Measurements from ENCODE around the gene ZDHHC11. TPM values are rescaled to one million over a fixed set of nuclear protein-coding genes. Genes with fewer than 3 reads are reported as not detected.
"Not testable (repeated sequence)": the region's sequence is repeated elsewhere in the genome, so short reads cannot be mapped to it uniquely, and the experiment has no call there.

Gene ZDHHC11
- total RNA-seq, 1 donor from 2014 or later: 25.2 TPM

DNA sequence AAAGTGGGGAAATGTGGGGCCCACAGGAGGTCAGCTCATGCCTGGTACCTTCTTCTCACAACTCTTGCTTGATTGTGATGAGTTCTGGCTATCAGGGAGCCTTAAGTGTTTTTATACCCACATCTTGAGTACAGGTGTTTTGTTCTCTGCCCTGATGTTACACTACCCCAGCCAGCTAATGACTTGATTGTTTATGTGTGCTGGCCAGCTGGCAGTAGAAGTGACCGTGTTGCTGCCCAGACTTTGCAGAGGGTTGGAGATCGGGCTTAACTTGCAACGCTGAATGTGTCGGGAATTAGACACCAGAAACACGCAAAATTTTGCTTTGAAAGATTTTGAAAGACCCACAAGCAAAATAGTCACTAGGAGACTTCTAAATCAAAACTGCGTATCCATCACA is 49.3 kb downstream of the ZDHHC11 start:
- DNase-seq: no peak

- not testable (repeated sequence) for DNase-seq
Observed at GRCh38 chr5:801055-801454, 49.7 kb downstream of the ZDHHC11 start.

DNA sequence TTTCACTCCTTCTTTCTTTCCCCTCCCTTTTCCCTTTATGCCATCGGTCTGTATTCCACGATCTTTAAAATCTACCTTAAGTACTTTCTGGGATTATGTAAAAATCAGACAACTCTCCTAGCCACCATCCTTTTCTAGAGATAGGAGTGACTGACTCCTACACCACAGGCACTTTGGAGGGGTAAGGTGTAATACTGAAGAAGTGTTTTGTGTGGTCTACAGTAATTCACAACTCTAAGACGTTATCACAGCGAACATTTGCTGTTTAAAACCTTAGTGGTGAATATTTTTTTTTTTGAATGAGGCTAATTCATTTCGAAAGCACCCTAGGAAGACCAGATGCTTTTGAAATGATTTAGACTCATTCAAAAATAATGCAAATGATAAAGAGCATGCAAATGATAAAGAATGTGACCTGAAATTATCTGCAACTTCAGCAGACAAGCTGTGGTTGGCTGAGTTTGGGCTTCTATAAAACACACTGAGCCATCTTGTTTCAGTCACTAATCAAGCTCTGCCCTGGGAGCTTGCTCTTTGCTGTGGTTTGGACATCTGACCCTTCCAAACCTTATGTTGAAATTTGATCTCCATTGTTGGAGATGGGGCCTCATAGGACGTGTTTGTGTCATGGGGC is 52.2 kb downstream of the ZDHHC11 start:
- not testable (repeated sequence) for DNase-seq

DNA sequence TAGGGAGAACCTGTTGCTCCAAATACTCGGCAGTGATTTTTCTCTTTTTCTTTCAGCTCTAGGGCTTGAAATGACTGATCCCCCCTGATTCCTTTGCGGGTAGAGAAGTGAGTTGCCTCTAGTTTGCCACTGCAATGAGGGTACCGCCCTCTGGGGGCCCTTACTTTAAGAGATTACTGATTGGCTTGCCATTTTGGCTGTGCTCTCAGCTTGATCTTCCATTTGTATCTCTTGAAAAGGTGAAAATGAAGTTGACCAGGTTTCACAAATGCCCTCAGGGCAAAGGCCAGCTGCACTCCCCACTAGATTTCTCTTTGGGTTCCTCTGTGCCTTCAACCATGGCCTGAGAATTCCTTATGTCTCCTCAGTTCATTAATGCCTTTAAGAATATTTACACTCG is 52.8 kb downstream of the ZDHHC11 start:
- not testable (repeated sequence) for DNase-seq

- DNase-seq: not testable (repeated sequence)
Observed at GRCh38 chr5:795873-796272, 54.9 kb downstream of the ZDHHC11 start.

GRCh38 chr5:794948-795347 is 55.8 kb downstream of the ZDHHC11 start:
- not testable (repeated sequence) for DNase-seq

DNA sequence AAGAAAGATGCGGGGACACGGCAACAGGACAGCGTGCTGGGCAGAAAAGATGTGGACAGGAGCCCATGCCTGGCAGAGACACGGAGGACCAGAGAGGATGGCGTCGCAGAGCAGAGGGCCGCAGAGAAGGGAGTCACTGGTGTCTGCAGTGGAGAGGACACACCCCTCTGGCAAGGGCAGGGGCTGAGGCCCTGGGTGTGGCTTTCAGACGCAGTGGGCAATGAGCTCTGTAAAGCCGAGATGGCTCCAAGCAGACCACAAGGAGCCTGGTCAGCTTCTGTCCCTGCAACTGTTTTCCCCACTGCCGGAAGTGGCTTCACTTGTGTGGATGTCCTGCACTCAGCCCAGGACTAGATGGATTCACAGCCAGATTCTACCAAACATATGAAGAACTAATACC is 62.1 kb downstream of the ZDHHC11 start:
- DNase-seq: not testable (repeated sequence)

- DNase-seq: not testable (repeated sequence)
Observed at GRCh38 chr5:787857-788233, 62.9 kb downstream of the ZDHHC11 start.

GRCh38 chr5:787224-787856 is 63.4 kb downstream of the ZDHHC11 start:
- not testable (repeated sequence) for DNase-seq

DNA sequence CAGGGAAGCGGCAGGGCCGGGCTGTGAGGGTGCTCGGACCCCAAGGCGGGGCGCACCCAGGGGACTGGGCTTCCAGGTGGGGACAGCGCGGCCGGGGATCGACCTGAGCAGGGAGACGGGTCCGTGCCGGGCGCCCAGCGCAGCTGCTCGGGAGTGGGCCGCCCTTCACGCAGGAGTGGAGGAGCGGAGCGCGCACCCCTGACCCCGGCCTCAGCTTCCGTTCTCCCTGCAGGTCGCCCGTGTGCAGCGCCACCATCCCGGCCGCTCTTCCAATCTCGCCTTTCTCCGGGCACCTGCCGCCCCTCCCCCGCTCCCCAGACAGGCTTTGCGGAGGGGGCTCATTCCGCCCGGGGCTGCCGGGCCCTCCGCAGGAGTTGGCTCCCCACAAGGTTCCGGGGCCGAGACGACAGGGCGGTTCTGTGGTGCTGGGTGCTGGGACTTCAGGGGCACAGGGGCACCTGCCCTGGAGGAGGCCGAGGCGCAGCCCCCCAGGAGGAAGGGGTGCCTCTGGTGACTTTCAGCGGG is 65.5 kb downstream of the ZDHHC11 start:
- not testable (repeated sequence) for DNase-seq

DNA sequence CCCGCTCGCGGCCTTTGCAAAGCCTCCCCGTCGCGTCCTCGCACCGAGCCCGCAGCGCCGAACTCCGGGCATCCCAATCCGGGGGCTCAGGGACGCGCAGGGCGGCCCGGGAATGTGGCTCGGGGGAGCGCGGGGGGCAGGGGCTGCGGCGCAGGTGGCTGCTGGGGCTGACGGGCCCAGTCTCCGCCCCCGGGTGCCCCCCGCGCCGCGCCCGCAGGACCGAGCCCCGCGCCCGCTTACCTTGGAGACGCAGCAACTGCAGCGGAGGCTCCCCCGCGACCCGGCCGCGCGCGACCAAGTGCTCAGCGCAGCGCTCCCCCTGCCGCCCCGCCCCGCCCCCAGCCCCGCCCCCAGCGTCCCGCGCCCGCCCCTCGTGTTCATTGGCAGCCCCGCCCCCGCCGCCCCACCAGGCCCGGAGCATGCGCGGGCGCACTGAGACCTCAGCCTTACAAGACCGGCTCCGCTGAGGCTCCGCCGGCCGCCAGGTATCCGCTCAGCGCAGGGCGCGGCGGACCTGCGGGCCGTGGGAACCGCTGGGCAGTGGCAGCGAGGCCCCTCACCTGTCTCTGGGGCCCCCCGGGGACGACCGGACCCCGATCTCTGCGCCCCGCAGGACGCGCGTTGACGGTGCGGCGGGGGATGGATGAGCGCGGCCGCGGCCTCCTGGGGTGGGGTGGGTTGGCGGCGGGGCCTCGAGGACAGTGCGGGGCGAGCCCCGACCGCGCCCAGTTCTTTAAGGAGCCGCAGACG is 66.2 kb downstream of the ZDHHC11 start, which contains the start of gene ZDHHC11B:
Gene ZDHHC11B (minus strand): TSS at position 302 of the 750 bp plus-strand sequence. CDS start 17,810 bp downstream, outside the sequence.
- DNase-seq: peak; percentile 89

- DNase-seq: not testable (repeated sequence)
Observed at GRCh38 chr5:783881-784427, 66.8 kb downstream of the ZDHHC11 start.

DNA sequence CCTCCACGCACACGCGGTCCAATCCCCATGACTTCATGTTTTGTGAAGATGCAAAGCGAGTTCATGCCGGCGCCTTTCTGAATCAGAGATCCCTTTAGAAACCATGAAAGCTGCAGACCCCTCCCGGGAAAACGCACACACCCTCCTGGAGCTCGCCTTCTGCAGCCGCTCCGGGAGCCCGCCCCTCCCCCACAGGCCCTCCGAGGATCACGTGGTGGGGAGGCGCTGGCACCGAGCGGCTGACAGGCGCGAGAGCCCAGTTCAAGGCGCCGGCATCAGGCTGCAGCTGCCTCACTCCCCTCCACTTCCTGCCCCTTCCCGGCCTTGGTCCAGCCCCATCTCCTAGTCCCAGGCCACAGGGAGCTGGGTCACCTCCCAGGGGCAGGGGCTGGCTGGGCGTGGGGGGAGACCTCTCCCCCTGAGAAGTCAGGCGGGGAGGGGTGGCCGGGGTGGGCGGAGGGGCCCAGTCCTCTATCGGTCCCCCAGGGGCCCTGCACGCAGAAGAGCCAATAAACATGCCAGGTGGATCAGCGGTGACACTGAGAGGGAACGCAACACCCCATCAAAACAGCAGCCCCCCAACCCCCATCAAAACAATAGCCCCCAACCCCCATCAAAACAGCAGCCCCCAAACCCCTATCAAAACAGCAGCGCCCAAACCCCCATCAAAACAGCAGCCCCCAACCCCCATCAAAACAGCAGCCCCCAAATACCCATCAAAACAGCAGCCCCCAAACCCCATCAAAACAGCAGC is 67.6 kb downstream of the ZDHHC11 start:
- not testable (repeated sequence) for DNase-seq

GRCh38 chr5:782356-782755 is 68.4 kb downstream of the ZDHHC11 start:
- not testable (repeated sequence) for DNase-seq

GRCh38 chr5:780571-780970 is 70.2 kb downstream of the ZDHHC11 start:
- DNase-seq: not testable (repeated sequence)

DNA sequence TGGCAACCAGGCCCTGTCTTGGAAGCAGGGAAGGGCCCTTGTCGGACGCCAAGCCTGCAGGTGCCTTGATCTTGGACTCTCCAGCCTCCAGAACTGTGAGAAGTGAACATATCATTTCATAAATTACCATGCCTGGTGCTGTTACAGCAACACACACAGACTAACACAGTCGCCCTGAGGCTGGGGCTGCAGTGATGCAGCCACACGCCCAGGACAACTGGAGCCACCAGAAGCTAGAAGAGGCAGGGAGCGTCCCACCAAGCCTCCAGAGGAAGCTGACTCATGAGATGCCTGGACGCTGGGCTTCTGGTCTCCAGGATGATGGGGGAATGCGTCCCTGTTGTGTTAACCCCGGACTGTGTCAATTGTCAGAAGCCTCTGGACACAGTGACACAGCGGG is 71.8 kb downstream of the ZDHHC11 start:
- DNase-seq: not testable (repeated sequence)

DNA sequence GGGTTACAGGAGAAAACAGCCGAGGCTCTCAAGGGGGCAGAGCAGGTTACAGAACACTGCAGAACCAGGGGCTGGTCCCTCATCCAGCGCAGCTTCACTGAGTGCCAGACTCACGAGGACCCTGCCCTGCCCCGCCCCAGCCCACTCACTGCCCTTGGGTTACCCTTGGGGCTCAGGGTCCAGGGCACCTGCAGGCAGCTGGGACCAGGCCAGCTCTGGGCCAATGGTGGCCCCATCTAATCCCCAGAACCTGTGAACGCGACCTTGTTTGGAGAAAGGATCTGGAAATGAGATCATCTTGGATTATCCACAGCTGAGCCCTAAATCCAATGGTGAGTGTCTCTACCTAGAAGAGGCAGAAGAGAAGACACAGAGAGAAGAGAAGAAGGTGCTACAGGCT is 72.4 kb downstream of the ZDHHC11 start:
- not testable (repeated sequence) for DNase-seq

DNA sequence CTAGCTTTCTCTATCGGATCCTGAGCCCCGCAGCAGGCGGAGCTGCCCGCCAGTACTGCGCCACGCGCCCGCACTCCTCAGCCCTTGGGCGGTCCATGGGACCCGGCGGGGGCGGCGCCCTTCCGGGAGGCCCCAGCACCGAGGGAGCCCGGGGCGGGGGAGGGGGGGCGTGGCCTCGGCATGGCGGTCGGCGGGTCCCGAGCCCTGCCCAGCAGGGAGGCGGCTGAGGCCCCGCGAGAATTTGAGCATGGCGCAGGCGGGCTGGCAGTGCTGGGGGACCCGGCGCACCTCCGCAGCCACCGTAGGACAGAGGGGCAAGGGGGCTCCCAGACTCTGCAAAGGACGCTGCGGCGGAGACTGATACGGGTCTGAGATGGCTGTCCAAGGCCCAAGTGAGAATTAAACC is 73.0 kb downstream of the ZDHHC11 start:
- DNase-seq: no peak

- DNase-seq: peak; percentile 36
Observed at GRCh38 chr5:776862-777711, 73.7 kb downstream of the ZDHHC11 start.

GRCh38 chr5:775961-776861 is 74.6 kb downstream of the ZDHHC11 start:
- DNase-seq: no peak

All from tongue (tissue), 2 donors.